CD4-positive, alpha-beta T cell treated with Interleukin-6 at 100 ng/mL for 8 hours (primary cell): ENCODE data around the gene SUPT5H.

ENCODE experiments used
- DNase-seq: peaks from one replicate; pipeline ENCODE4 v3.0.0-alpha.2; 2020; ENCODE audit warnings: mixed read lengths, low spot score

The SUPT5H gene

DNA sequence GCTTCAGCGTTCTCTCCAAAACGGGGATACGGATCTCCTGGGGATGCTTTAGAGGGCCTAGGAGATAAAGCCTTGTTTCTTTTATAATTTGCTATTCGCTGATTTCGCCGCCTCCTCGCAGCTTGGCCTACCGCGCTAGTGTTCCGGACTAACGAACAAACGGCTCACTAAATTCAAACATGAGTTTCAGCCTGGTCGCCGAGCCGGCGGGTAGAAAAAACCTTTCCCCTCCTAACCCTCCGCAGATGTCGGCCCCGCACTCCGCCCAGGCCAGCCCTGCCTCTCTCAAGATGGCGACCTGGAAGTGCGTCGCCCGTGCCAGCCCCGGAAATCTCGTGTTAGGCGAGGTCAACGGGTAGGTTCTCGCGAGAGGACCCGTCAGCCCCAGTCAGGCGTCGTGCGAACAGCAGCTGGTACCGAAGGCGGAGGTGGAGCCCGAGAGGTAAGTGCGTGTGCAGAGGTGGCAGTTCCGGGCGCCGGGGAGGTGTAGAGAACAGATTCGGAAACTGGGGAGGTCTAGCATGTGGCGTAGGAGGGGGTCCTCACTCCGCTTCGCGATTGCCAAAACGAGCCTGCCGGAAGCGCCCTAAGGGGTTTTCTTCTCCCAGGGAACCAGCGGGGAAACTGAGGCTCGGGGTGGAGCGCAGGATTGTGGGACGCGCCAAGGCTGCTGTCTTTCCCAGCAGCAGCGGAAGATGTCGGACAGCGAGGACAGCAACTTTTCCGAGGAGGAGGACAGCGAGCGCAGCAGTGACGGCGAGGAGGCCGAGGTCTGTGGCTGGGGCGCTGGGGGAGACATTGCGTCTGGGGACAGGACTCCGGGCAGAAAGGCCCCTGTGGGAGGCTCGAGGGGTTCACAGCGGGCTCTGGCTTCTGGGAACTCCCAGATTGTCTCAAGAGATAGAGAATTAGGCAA, at the start of gene SUPT5H:
TSS of gene SUPT5H (plus strand) at position 387 of the 916 bp plus-strand sequence. CDS start at position 696, 309 bp downstream.
- peak; percentile 98 for DNase-seq

DNA sequence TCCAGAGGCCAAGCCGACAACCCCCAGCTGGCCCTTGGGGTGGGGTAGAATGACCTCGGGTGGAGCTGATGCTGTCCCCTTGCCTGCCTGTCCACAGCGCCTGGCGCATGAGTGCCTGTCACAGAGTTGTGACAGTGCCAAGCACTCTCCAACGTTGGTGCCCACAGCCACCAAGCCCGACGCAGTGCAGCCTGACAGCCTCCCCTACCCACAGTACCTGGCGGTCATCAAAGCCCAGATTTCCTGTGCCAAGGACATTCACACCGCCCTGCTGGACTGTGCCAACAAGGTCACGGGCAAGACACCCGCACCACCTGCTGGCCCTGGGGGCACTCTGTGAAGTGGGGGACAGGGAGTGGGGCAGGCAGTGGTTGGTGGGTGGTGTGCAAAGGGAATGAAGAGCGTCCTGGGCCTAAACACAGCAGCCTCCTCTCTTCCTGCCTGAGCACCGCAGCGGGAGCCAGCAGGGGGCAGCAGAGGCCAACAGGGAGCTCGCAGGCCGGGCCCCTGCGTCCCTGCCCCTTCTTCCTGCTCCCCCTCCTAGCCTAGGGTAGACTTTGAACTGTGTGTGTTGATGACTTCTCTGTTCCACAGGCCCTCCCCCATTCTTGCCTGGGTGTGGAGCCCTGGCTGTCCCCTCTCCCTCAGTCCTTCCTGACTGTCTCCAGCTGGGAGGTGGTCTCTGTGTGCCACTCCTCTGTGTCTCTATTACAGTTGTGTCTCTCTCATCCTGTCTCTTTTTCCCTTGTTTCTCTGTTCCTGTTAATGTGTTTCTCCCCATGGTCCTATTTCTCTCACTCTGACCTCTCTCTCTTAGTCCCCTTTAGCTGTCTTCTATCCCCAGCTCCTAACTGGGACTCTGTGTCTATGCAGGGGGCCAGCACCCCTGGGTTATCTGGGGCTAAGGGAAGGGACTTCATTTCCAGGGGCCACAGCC, 47.8 kb upstream of the SUPT5H start:
- DNase-seq: peak; percentile 94

GRCh38 chr19:39398297-39398864, 47.0 kb upstream of the SUPT5H start:
- peak; percentile 61 for DNase-seq

- DNase-seq: no peak
Observed at GRCh38 chr19:39399668-39400050, 45.7 kb upstream of the SUPT5H start.

DNA sequence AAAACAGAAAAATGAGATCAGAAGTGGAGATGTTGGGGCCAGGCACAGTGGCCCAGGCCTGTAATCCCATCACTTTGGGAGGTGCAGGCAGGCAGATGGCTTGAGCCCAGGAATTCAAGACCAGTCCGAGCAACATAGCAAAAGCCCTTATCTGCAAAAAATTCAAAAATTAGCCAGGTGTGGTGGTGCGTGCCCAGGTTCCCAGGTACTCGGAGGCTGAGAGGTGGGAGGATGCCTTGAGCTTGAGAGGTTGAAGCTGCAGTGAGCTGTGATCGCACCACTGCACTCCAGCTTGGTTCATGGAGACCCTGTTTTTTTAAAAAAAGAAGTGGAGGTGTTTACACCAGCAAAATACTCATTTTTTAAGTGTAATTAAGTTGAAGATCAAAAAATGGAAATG, 45.3 kb upstream of the SUPT5H start:
- no peak for DNase-seq

- no peak for DNase-seq
Observed at GRCh38 chr19:39401070-39401548, 44.3 kb upstream of the SUPT5H start.

- DNase-seq: peak; percentile 86
Observed at GRCh38 chr19:39401549-39402345, 43.6 kb upstream of the SUPT5H start.

- peak; percentile 87 for DNase-seq
Observed at GRCh38 chr19:39402346-39403300, 42.8 kb upstream of the SUPT5H start.

- DNase-seq: peak; percentile 94
Observed at GRCh38 chr19:39403331-39404312, 41.8 kb upstream of the SUPT5H start.

GRCh38 chr19:39405261-39405957, 40.0 kb upstream of the SUPT5H start:
- no peak for DNase-seq

- DNase-seq: peak; percentile 95
Observed at GRCh38 chr19:39405958-39406655, 39.3 kb upstream of the SUPT5H start.

- peak; percentile 91 for DNase-seq
Observed at GRCh38 chr19:39406656-39407409, 38.5 kb upstream of the SUPT5H start, which contains the start of gene ZFP36. ZFP36 (plus strand) TSS chr19:39406847; CDS start chr19:39406905, 58 bp downstream.

DNA sequence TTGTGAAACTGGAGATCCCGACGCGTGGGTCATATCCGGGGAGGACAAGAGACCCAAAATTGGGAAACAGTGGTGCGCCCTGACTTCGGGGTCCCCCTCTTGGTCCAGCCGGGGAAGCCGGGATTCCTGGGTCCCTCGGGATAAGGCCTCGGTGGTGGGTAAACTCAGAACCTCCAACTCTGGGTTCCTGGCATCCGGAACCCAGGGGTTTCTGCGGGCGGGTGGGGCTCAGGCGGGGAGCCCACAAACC, 38.0 kb upstream of the SUPT5H start:
- no peak for DNase-seq

- peak; percentile 82 for DNase-seq
Observed at GRCh38 chr19:39407660-39408391, 37.6 kb upstream of the SUPT5H start.

DNA sequence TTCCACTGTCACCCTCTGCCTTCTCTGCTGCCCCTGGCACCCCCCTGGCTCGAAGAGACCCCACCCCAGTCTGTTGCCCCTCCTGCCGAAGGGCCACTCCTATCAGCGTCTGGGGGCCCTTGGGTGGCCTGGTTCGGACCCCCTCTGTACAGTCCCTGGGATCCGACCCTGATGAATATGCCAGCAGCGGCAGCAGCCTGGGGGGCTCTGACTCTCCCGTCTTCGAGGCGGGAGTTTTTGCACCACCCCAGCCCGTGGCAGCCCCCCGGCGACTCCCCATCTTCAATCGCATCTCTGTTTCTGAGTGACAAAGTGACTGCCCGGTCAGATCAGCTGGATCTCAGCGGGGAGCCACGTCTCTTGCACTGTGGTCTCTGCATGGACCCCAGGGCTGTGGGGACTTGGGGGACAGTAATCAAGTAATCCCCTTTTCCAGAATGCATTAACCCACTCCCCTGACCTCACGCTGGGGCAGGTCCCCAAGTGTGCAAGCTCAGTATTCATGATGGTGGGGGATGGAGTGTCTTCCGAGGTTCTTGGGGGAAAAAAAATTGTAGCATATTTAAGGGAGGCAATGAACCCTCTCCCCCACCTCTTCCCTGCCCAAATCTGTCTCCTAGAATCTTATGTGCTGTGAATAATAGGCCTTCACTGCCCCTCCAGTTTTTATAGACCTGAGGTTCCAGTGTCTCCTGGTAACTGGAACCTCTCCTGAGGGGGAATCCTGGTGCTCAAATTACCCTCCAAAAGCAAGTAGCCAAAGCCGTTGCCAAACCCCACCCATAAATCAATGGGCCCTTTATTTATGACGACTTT, 36.8 kb upstream of the SUPT5H start:
- DNase-seq: no peak
